Endothelial cell of umbilical vein (primary cell): Measurements from ENCODE around the gene HASPIN.

Experiments used
- EZH2 ChIP-seq: IDR thresholded peaks from 2 replicates; pipeline ENCODE4 v1.6.1; 2012; ENCODE audit warnings: borderline replicate concordance, low read depth, mild to moderate bottlenecking, moderate library complexity, low read length, inconsistent platforms; ENCODE audit not compliant: severe bottlenecking
- FOS ChIP-seq: IDR thresholded peaks from 2 replicates; pipeline ENCODE4 v1.6.1; 2011; ENCODE audit warnings: mild to moderate bottlenecking, low read length, moderate library complexity, borderline replicate concordance; ENCODE audit not compliant: insufficient read depth
- GATA2 ChIP-seq: IDR thresholded peaks from 2 replicates; pipeline ENCODE4 v1.7.0; 2011; ENCODE audit warnings: low read depth, mild to moderate bottlenecking, moderate library complexity, mixed read lengths, low read length; ENCODE audit not compliant: insufficient read length, insufficient read depth
- JUN ChIP-seq: IDR thresholded peaks from 2 replicates; pipeline ENCODE4 v1.6.1; 2011; ENCODE audit warnings: borderline replicate concordance, low read depth; ENCODE audit not compliant: insufficient read length, insufficient read depth
- MAX ChIP-seq: IDR thresholded peaks from 2 replicates; pipeline ENCODE4 v1.6.1; 2011; ENCODE audit not compliant: insufficient read depth, insufficient read length
- POLR2A ChIP-seq: IDR thresholded peaks from 2 replicates; pipeline ENCODE4 v1.6.1; 2012; ENCODE audit warnings: low read depth, mild to moderate bottlenecking, control low read depth, low read length
- POLR2AphosphoS5 ChIP-seq: IDR thresholded peaks from 2 replicates; pipeline ENCODE4 v1.6.1; 2012; ENCODE audit warnings: low read depth, mild to moderate bottlenecking, control low read depth, low read length, moderate library complexity; ENCODE audit not compliant: insufficient read depth
- TF ChIP-seq, protein P1 (sequence below), 2 donors: IDR thresholded peaks; 1 replicate in 1 of 2; 2 replicates in 1 of 2; pipeline ENCODE4 v1.5.1; 2011; ENCODE audit warnings: low read length in 2 of 2, mild to moderate bottlenecking in 2 of 2, moderate library complexity in 2 of 2, control low read depth in 1 of 2, inconsistent platforms in 1 of 2, low read depth in 1 of 2; ENCODE audit not compliant: insufficient read depth in 1 of 2; ENCODE audit errors: extremely low read depth in 1 of 2

- TF ChIP-seq JUN (no peak), EZH2 (no peak), FOS (no peak), GATA2 (no peak), MAX (no peak), POLR2AphosphoS5 (no peak), POLR2A (no peak)
- TF ChIP-seq, protein P1, sequence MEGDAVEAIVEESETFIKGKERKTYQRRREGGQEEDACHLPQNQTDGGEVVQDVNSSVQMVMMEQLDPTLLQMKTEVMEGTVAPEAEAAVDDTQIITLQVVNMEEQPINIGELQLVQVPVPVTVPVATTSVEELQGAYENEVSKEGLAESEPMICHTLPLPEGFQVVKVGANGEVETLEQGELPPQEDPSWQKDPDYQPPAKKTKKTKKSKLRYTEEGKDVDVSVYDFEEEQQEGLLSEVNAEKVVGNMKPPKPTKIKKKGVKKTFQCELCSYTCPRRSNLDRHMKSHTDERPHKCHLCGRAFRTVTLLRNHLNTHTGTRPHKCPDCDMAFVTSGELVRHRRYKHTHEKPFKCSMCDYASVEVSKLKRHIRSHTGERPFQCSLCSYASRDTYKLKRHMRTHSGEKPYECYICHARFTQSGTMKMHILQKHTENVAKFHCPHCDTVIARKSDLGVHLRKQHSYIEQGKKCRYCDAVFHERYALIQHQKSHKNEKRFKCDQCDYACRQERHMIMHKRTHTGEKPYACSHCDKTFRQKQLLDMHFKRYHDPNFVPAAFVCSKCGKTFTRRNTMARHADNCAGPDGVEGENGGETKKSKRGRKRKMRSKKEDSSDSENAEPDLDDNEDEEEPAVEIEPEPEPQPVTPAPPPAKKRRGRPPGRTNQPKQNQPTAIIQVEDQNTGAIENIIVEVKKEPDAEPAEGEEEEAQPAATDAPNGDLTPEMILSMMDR (IDR thresholded peaks at IDR 0.05; ENCODE audit: extremely low read depth in 1 of 2, insufficient read depth in 1 of 2, low read depth in 1 of 2, low read length in 2 of 2) = no peak
Observed at GRCh38 chr17:3681057-3681456, 42.6 kb upstream of the HASPIN start.
